ENCODE results near the gene NRN1L.

Gene NRN1L

DNA sequence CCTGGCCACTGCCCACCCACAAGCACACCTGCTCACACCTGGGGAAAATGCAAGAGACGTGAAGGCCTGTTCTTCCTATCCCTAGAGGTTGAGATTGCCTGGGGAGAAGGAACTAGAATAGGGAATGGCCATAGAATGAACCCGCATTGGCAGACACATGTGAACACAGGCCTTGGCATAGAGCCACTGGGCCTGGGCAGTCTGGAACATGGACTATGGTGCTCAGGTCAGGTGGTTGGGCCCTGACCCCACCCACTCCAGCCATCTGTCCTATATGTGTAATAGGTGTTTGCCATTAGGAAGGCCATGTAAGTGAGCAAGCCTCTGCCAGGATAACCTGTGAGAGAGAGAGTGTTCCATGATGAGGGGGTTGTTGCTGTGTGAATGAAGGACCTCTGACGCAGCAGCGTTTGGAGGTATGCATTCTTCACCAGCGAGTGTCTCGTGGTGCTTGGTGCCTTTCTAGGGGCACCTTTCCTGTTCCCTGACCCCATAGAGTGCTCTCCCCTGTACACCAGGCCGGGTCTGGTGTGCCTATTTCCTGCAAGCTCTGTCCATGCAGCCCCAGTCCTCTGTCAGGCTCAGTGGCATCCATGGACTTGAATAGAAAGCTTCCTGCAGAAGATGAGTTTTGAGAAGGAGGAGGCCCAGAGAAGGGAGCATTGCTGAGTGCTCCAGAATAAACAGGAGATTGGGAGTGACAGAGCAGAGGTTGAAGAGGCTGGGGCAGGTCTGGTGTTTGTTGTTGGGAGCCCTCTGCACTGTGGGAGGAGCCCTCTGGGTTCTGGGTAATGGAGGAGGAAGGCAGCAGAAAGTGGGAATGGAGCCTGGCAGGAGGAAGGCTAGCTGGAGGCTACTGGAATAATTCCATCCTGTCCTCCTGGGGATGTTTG lies 31.4 kb downstream of the NRN1L start:
- FAIRE-seq (no peak), DNase-seq (ENCODE audit: insufficient read length, low spot score) (no peak)

DNA sequence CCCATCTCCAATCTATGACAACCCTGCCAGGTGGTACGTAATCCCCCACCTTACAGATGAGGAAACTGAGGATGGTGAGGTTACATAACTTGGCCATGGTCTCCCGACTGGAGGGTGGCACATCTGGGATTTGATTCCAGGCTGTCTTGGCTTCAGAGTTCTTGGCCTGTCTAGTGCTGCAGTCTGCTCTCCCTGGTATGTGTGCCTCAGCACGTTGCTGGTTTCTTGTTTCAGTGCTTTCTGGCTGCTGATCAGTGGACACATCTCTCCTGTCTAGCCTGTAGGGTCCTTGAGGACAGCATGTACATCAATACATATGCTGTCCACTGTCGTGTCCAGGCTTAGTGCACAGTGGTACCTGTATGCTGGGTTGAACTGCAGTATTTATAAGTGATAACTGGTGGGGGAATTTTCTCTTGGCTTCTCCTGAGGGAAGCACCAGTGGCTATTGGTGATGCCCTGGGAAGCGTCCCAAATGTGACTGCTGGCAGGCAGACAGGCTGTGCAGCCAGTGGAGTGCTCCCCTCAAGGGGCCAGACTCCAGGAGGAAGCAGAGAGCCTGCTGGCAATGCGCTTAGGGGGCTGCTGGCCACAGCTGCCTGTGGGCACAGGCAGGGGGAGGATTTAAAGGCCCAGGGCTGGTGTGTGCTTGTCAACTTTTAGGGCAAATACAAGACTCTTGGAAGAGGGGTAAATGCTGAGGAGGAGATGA lies 32.6 kb downstream of the NRN1L start:
- no peak for DNase-seq (ENCODE audit: insufficient read length, low spot score)
- no peak for FAIRE-seq

DNA sequence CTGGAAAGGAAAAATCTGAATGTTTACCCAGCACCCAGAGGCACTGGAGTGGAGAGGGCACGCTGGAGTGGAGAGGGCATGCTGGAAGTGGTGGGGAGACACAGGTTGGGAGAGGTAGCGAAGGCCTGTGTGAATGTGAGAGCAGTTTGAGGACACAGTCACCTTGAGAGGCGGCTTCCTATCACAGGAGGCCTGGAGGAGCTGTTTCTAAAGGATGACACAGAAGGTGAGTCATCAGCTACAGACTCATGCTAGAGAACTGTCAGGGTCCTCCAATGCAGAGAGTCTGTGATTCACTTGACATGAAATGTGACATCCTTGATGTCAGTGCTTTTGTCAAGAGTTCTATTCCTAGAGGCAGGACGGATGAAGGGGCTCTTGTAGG lies 33.2 kb downstream of the NRN1L start:
- DNase-seq (ENCODE audit: insufficient read length, low spot score) (no peak), FAIRE-seq (no peak)

DNA sequence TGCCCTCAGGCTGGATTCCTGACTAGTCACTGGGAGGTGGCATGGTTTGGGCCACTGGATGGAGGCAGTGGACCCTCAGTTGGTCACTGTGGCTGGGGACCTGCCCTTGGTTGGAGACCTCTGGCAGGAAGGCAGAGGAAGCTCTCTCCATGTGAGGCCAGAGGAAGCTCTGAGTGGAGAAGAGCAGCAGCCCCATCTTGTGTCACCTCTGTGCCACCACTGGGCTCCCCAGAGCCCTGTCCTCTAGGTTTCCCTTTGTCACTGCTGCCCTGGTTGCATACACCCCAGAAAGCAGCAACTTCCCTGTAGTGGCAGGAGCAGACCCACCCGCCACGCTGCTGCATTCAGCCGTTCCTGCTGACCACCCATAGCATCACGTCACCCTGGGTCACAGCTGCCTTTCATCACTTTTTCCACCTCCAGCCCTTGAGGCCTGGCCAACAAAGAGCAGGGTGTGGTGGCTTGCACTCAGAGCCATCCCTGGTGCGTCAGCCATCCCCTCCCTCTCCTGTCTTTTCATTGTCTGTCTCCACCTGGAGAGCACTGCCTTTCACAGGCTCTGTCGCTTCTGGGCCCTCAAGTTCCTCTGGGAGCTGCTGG lies 35.0 kb downstream of the NRN1L start:
- FAIRE-seq (no peak), DNase-seq (ENCODE audit: insufficient read length, low spot score) (no peak)

DNA sequence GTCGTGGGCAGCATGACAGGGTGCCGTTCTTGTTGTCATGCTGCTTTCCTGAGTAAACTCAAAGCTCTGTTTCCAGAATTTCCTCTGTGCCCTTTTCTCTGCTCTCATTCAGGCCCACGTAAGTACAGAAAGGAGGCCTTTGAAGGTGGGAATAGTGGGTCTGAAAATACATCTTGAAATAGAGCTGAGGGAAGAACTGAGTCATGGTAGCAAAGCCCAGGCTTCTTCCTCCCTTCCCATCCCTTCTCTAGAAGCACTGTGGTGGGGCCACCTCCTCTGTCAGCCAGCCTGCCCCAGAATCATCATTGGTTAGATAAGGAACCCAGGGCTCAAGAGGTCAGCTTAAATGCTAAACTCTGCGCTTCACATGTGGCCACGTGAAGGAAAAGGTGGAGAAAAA lies 37.5 kb downstream of the NRN1L start:
- FAIRE-seq (no peak), DNase-seq (ENCODE audit: insufficient read length, low spot score) (no peak)

DNA sequence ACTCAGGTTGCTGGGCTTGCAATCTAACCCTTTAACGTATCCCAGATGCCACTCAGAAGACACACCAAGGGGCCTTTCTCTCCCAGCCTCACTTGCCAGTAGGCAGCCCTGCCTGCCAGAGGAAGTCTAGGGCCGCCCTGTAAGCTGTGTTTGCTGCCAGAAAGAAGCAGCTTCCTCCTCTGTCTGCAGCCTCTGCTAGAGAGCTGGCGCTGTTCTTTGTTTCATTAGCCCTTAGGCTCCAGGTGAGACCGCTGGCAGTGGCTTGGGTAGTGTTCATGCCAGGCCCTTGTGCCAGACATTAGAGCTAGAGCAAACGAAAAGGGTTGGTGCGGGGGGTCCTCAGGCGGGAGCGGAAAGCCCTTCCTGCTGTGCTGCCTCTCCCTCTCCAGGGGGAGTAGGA lies 38.1 kb downstream of the NRN1L start:
- no peak for FAIRE-seq
- no peak for DNase-seq (ENCODE audit: insufficient read length, low spot score)

DNA sequence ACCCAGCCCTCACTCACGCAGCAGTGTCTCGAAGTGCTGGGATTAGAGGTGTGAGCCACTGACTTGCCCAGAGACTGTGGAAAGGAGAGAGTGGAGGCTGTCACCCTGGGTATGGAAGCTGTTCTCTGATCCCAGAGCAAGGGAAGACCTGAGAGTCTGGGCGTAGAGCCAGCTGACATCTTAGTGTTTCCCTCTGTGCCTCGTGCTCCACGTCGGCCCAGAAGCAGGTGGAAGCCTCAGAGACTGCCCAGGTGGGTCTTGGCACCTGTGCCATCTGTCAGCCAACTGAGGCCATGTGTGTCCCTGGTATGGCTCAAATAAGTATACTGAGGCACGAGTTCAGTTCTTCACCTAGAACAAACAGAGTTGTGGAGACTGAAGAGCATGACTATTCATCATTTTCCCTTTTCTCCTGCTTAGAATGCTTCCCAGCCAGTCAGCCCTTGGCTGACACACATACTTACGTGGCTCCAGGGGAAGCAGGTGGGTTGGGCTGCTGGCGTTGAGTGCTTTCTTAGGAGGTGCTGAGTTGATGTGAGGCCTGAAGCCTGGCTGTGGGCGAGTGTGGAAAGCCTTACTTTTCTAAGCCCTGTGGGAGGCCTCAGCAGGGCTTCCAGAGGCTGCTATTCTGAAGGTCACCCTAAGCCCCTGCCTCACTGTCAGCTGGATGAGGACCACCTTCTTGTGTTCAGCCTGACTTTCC lies 38.9 kb downstream of the NRN1L start:
- DNase-seq (ENCODE audit: insufficient read length, low spot score) (no peak), FAIRE-seq (no peak)

DNA sequence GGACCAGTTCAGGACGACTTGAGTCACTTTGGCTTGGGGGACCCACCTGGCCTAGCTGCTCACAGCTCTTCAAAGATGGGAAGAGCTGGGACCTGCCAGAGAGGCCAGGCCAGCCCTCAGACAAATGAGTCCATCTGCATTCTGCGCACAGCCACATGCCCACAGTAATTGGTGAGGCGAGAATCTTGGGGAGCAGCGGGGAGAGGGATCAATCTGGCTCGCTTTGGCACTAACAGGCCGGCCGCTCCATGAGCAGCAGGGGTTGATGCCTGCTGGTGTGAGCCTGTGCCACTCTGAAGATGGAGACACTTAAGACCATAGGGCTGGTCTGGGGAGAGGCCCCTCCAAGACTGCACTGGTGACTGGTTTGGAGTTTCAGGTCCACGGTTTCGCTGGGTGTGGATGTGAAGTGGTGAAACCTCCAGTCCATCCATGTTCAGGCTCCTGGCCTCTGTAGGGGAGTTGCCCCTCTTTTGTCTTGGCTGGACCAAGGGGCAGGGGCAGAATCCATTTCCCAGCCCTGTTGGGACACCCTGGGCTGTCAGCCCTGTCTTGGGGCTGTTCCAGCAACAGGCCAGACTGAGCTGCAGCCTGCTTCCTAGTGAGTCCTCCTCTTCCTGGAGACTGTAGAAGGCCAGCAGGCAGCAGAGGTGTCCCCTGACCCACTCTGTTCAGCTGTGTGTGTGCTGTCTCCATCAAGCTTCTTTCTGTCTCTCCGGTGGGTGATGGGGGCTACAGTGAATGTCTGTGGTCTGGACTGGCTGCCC lies 39.6 kb downstream of the NRN1L start:
- FAIRE-seq (no peak), DNase-seq (ENCODE audit: insufficient read length, low spot score) (no peak)

DNA sequence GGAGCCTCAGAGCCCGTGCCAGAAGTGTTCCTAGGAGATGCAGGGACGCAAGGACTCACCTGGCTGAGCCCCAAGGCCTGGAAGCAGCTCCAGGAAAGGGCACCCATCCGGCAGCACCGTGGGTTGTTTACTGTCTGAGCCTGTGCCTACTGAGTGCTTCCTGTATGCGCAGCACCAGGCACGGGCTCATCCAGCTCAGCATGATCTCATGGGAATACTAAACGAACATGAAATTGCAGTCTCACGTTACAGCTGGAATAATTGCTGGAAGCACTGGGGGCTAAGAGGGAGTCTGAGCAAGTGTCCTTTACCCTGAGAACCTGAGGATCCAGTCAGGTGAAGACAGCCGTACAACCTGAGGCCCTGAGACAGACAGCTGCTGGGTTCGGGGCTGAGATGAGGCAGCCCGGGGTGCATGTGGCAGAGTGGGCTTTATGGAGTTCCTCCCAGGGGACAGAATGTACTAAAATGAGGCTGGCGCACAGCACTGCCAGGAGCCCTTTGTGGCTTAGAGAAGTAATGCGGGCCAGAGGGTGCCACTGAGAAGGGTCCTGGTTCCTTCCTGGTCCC lies 41.6 kb downstream of the NRN1L start:
- no peak for DNase-seq (ENCODE audit: insufficient read length, low spot score)
- no peak for FAIRE-seq

DNA sequence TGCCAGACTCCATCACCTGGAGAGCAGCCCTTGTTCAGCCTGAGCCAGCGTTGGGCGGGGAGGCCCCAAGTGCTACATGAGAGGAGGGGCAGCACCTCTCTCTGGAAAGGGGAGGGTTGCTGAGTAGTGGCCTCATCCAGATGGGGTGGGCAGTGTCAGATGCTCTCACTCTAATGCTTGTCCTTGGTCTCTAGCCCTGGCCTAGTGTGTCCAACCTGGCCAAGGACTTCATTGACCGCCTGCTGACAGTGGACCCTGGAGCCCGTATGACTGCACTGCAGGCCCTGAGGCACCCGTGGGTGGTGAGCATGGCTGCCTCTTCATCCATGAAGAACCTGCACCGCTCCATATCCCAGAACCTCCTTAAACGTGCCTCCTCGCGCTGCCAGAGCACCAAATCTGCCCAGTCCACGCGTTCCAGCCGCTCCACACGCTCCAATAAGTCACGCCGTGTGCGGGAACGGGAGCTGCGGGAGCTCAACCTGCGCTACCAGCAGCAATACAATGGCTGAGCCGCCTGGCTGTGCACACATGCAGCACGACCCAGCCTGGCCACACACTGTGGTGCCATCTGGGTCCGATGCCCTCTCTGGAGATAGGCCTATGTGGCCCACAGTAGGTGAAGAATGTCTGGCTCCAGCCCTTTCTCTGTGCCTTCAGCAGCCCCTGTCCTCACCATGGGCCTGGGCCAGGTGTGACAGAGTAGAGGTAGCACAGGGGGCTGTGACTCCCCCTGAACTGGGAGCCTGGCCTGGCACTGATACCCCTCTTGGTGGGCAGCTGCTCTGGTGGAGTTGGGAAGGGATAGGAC lies 42.7 kb downstream of the NRN1L start:
- FAIRE-seq = no peak
- DNase-seq (ENCODE audit: insufficient read length, low spot score) = no peak

DNA sequence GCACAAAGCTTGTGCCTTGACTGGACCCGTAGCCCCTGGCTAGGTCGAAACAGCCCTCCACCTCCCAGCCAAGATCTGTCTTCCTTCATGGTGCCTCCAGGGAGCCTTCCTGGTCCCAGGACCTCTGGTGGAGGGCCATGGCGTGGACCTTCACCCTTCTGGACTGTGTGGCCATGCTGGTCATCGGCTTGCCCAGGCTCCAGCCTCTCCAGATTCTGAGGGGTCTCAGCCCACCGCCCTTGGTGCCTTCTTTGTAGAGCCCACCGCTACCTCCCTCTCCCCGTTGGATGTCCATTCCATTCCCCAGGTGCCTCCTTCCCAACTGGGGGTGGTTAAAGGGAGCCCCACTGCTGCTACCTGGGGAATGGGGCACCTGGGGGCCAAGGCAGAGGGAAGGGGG lies 43.5 kb downstream of the NRN1L start:
- no peak for DNase-seq (ENCODE audit: insufficient read length, low spot score)
- FAIRE-seq = no peak

DNA sequence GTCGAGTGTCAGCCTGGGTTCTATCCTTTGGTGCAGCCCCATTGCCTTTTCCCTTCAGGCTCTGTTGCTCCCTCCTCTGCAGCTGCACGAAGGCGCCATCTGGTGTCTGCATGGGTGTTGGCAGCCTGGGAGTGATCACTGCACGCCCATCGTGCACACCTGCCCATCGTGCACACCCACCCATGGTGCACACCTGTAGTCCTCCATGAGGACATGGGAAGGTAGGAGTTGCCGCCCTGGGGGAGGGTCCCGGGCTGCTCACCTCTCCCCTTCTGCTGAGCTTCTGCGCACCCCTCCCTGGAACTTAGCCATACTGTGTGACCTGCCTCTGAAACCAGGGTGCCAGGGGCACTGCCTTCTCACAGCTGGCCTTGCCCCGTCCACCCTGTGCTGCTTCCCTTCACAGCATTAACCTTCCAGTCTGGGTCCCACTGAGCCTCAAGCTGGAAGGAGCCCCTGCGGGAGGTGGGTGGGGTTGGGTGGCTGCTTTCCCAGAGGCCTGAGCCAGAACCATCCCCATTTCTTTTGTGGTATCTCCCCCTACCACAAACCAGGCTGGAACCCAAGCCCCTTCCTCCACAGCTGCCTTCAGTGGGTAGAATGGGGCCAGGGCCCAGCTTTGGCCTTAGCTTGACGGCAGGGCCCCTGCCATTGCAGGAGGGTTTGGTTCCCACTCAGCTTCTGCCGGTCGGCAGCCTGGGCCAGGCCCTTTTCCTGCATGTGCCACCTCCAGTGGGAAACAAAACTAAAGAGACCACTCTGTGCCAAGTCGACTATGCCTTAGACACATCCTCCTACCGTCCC lies 44.1 kb downstream of the NRN1L start:
- DNase-seq (ENCODE audit: insufficient read length, low spot score) = peak; percentile 78
- FAIRE-seq = peak; percentile 89

DNA sequence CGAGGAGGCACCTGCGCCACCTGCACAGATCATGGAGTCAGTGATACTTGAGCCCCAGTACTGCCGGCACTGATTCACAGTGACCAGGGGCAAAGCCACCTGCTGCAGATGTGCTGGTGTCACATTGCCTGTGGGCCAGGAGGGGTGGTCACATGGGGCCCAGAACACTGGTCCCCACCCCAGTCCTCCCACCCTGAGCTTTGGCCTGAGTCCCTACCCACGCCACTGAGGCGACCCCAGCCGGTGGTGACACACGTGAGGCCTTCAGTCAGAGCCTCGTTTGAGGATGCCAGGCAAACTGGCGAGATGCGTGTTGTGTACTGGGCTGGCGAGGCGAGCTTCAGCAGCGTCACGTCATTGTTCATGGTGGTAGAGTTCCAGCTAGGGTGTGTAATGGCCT lies 45.5 kb downstream of the NRN1L start:
- FAIRE-seq = no peak

DNA sequence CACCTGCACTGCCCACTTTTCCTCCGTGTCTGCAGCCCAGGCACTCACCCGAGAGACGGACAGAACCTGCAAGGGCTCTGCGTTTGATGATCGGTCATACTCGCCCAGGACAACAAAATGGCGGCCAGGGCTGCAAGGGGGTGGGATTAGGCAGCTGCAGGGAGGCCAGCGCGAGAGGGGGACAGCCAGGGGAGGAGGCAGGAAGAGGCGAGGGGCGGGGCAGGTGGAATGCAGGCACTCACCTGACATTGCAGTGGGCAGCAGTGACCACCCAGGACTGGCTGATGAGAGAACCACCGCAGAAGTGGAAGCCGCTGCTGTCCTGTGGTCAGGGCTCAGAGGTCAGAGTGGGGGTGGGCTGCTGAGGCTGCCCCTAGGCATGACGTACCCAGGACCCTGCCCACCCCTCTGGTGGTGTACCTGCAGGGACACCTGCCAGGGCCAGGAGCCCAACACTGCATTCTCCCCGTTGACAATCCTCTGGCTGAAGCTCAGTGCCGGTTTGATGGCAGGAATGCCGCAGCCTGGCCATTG lies 46.1 kb downstream of the NRN1L start:
- FAIRE-seq (no peak), DNase-seq (ENCODE audit: insufficient read length, low spot score) (no peak)

More for the DNA sequence above, 45.5 kb downstream of the NRN1L start:
- no peak for DNase-seq (ENCODE audit: insufficient read length, low spot score)

DNA sequence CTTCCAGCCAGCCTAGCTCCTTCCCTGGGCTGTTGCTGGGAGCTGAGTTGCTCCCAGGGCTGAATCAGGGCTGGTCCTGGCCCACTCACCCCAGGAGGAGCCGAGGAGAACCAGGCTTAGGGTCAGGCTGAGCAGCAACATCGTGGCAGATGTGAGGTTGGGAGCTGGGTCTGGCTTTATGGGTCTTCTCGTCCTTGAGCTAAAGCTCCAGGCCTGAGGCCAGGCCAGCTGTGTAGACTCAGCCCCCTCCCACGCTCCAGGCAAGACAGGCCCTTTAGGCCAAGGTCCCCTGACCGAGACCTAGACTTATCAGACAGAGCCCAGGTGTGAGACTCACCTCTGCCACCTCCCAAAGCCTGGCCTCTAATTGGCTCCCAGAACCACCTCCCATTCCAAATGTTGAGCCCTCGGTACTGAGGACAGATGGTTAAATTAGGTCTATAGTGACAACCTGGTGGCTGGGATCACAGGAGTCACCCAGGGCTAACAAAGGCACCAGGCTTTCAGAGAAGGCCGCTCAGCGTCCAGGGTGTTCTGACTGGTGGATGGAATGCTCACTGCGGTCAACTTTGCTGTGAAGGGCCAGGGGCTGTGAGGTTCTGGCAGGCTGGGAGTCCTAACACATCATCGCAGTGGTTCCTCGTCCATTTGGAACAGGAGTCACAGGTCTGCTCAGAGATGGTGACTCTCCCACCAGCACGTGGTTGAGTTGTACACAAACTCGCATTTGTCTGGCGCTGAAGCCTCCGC lies 47.2 kb downstream of the NRN1L start, which contains the start of gene CTRL:
Gene CTRL, minus strand, starts transcription at position 151 of the 750 bp plus-strand sequence. Its CDS starts 10 bp downstream, at position 141.
- FAIRE-seq (no peak), DNase-seq (ENCODE audit: insufficient read length, low spot score) (no peak)

DNA sequence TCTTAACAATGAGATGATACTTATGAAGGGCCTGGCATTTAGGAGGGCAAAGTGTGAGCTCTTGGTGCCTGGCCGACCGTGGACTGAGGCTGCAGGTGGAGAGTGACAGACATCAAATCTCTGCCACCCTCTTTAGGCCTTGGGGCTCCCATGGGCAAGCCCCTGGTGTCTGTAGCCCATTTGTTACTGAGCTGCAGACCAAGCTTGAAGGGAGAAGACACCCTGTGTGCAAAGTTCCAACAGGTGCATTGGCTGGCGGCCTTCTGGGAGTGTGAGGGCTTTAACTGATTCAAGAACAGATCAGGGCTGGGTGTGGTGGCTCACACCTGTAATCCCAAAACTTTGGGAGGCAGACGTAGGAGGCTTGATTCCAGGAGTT lies 47.8 kb downstream of the NRN1L start:
- DNase-seq (ENCODE audit: insufficient read length, low spot score) (no peak), FAIRE-seq (no peak)

DNA sequence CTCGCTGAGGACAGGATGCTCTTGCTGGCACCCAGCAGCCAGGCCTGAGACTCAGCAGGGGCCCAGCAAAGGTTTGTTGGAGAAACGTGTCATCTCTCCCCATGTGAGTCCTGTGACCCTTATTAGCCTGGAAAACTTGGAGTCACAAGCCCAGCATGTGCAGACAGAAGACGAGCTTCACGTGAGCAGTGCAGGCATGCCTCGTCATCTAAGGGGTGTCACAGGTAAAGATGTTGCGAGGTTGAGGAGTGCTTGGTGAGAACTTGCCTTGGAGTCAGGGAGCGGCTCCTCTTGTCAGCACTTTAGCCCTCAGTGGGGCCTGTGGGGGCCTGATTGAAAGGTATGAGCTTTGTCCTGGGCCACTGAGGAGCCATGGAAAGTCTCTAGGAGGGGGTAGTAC lies 49.1 kb downstream of the NRN1L start:
- DNase-seq (ENCODE audit: insufficient read length, low spot score) = no peak
- no peak for FAIRE-seq
